Neural cell (in vitro differentiated cells): ENCODE data around the gene CRKL. TPM values are rescaled to one million over a fixed set of nuclear protein-coding genes. Genes with fewer than 3 reads are reported as not detected.

ENCODE experiments used
- H2AFZ ChIP-seq: fragments of 200-600, 300-800 bp; sonication (generic), shearing (Covaris generic); 2 replicates; pipeline ENCODE4 v1.6.0; 2014; ENCODE audit warnings: low read depth, mild to moderate bottlenecking, antibody characterized with exemption, low read length, moderate library complexity
- H3F3A ChIP-seq: fragments of 200-600 bp; shearing (Covaris generic); 2 replicates; pipeline ENCODE4 v1.6.1; 2016; ENCODE audit warnings: mild to moderate bottlenecking, moderate library complexity, mixed read lengths, antibody characterized with exemption, low read length; ENCODE audit not compliant: insufficient read depth, poor library complexity, severe bottlenecking
- H3K27ac ChIP-seq: fragments of 200-600, 300-800 bp; sonication (generic), shearing (Covaris generic); 2 replicates; pipeline ENCODE4 v1.5.1; 2014; ENCODE audit warnings: mild to moderate bottlenecking, low read length, moderate library complexity
- H3K27me3 ChIP-seq: fragments of 300-800, 200-600 bp; sonication (generic), shearing (Covaris generic); 2 replicates; pipeline ENCODE4 v1.6.0; 2014; ENCODE audit warnings: mild to moderate bottlenecking, low read depth, low read length, moderate library complexity; ENCODE audit not compliant: insufficient read depth
- H3K36me3 ChIP-seq: fragments of 300-800, 200-600 bp; sonication (generic), shearing (Covaris generic); 2 replicates; pipeline ENCODE4 v1.5.1; 2014; ENCODE audit warnings: mild to moderate bottlenecking, antibody characterized with exemption, low read length, moderate library complexity; ENCODE audit not compliant: insufficient read depth
- H3K4me2 ChIP-seq: fragments of 300-800, 200-600 bp; sonication (generic), shearing (Covaris generic); 2 replicates; pipeline ENCODE4 v1.6.0; 2014; ENCODE audit warnings: mild to moderate bottlenecking, low read length
- H3K4me3 ChIP-seq: fragments of 300-800, 200-600 bp; sonication (generic), shearing (Covaris generic); 2 replicates; pipeline ENCODE4 v1.5.1; 2014; ENCODE audit warnings: mild to moderate bottlenecking, low read length, moderate library complexity
- H3K79me2 ChIP-seq: fragments of 200-600 bp; shearing (Covaris generic); replicated peaks from 2 replicates; pipeline ENCODE4 v1.6.0; 2014; ENCODE audit warnings: mild to moderate bottlenecking, low read length, moderate library complexity; ENCODE audit not compliant: insufficient read depth
- H3K9ac ChIP-seq: fragments of 300-800, 200-600 bp; sonication (generic), shearing (Covaris generic); 2 replicates; pipeline ENCODE4 v1.6.1; 2016; ENCODE audit warnings: mild to moderate bottlenecking, low read length, mixed read lengths
- H3K9me2 ChIP-seq: fragments of 200-600 bp; shearing (Covaris generic); 2 replicates; pipeline ENCODE4 v1.6.1; 2016; ENCODE audit warnings: mild to moderate bottlenecking, low read length, mixed read lengths; ENCODE audit not compliant: insufficient read depth
- H3K9me3 ChIP-seq: fragments of 200-600, 300-800 bp; sonication (generic), shearing (Covaris generic); 2 replicates; pipeline ENCODE4 v1.6.1; 2016; ENCODE audit warnings: mild to moderate bottlenecking, mixed run types, low read length, moderate library complexity, mixed read lengths
- H4K20me1 ChIP-seq: fragments of 200-600 bp; shearing (Covaris generic); 2 replicates; pipeline ENCODE4 v1.6.1; 2016; ENCODE audit warnings: mild to moderate bottlenecking, mixed run types; ENCODE audit not compliant: insufficient read depth
- CTCF ChIP-seq: fragments of 450-650 bp; IDR thresholded peaks from 2 replicates; pipeline ENCODE4 v1.5.1; 2014; ENCODE audit warnings: antibody characterized with exemption, mild to moderate bottlenecking, moderate library complexity; ENCODE audit not compliant: poor library complexity, severe bottlenecking
- EP300 ChIP-seq: fragments of 450-650 bp; conservative IDR thresholded peaks from 2 replicates; pipeline ENCODE4 v1.6.1; 2014; ENCODE audit warnings: antibody characterized with exemption, mild to moderate bottlenecking, moderate library complexity; ENCODE audit not compliant: poor library complexity, severe bottlenecking
- EZH2 ChIP-seq: fragments of 200-600, 300-800 bp; shearing (Covaris generic), sonication (generic); IDR thresholded peaks from 2 replicates; pipeline ENCODE4 v1.6.1; 2014; ENCODE audit warnings: antibody characterized with exemption, low read length, borderline replicate concordance, mild to moderate bottlenecking; ENCODE audit not compliant: insufficient read depth, poor library complexity, severe bottlenecking
- MXI1 ChIP-seq: fragments of 450-650 bp; conservative IDR thresholded peaks from 2 replicates; pipeline ENCODE4 v1.6.1; 2014; ENCODE audit warnings: antibody characterized with exemption, mild to moderate bottlenecking; ENCODE audit not compliant: poor library complexity, severe bottlenecking
- POLR2AphosphoS5 ChIP-seq: IDR thresholded peaks from 2 replicates; pipeline ENCODE4 v1.6.1; 2012
- RAD21 ChIP-seq: fragments of 450-650 bp; conservative IDR thresholded peaks from 2 replicates; pipeline ENCODE4 v1.6.1; 2014; ENCODE audit warnings: antibody characterized with exemption, mild to moderate bottlenecking, moderate library complexity
- REST ChIP-seq: IDR thresholded peaks from 2 replicates; pipeline ENCODE4 v1.6.1; 2012; ENCODE audit warnings: borderline replicate concordance
- SMC3 ChIP-seq: fragments of 450-650 bp; conservative IDR thresholded peaks from 2 replicates; pipeline ENCODE4 v1.6.1; 2014; ENCODE audit warnings: antibody characterized with exemption, mild to moderate bottlenecking, moderate library complexity; ENCODE audit not compliant: poor library complexity
- TAF1 ChIP-seq: IDR thresholded peaks from 2 replicates; pipeline ENCODE4 v1.6.1; 2012; ENCODE audit warnings: low read depth
- polyA minus RNA-seq: library from RNA; depleted of rRNA, polyadenylated mRNA; stranded (reverse); fragments of >200 nt; gene quantifications from 2 replicates; pipeline ENCODE4 v1.2.3, GENCODE V29; 2014
- polyA plus RNA-seq: library from polyadenylated mRNA; depleted of rRNA; stranded (reverse); fragments of >200 nt; gene quantifications from 2 replicates; pipeline ENCODE4 v1.2.3, GENCODE V29; 2014

The CRKL gene
- polyA plus RNA-seq (46.8 and 50.2 TPM in 2 replicates), polyA minus RNA-seq (91.9 and 102 TPM in 2 replicates)

GRCh38 chr22:20916916-20917810 is at the start of gene CRKL:
Gene CRKL (plus strand): TSS chr22:20917407. CDS start chr22:20917935, 528 bp downstream.
- peak within 1 kb of the TSS; percentile 99 for H3K9ac ChIP-seq
- peaks cover 38% of the 10 kb centered on the region for H3K79me2 ChIP-seq
- H3F3A ChIP-seq: peaks cover 4% of the 10 kb centered on the region
- H2AFZ ChIP-seq: peak within 1 kb of the TSS; percentile 76
- H3K36me3 ChIP-seq: no peaks in the 10 kb centered on the region
- peak within 1 kb of the TSS; percentile 63 for H3K4me2 ChIP-seq
- H3K4me3 ChIP-seq: peak within 1 kb of the TSS; percentile 100
- no peaks in the 10 kb centered on the region for H3K27me3 ChIP-seq
- TF ChIP-seq TAF1: peak; percentile 84
- TF ChIP-seq EZH2: no peak
- TF ChIP-seq CTCF: peak; percentile 100
- TF ChIP-seq POLR2AphosphoS5: peak; percentile 94
- peak; percentile 79 for TF ChIP-seq EP300
- peak; percentile 87 for TF ChIP-seq MXI1
- peak; percentile 91 for TF ChIP-seq REST
- peak; percentile 65 for TF ChIP-seq SMC3
- peak; percentile 72 for TF ChIP-seq RAD21
- no peaks in the 10 kb centered on the region for H3K9me3 ChIP-seq
- peaks cover 13% of the 10 kb centered on the region for H4K20me1 ChIP-seq
- no peaks in the 10 kb centered on the region for H3K9me2 ChIP-seq
- peak within 1 kb of the TSS; percentile 98 for H3K27ac ChIP-seq

- H3K27ac ChIP-seq: no peak overlapping the region
Observed at GRCh38 chr22:20868025-20868962, 48.9 kb upstream of the CRKL start.

More at GRCh38 chr22:20868025-20868962, 48.9 kb upstream of the CRKL start:
- Histone ChIP-seq H4K20me1 (no peaks in the 10 kb centered on the region), H3K9me3 (no peaks in the 10 kb centered on the region), H2AFZ (no peak overlapping the region), H3K4me3 (no peak overlapping the region), H3K36me3 (no peaks in the 10 kb centered on the region), H3F3A (no peaks in the 10 kb centered on the region), H3K27me3 (no peaks in the 10 kb centered on the region), H3K9ac (no peak overlapping the region), H3K4me2 (no peak overlapping the region), H3K79me2 (no peaks in the 10 kb centered on the region), H3K9me2 (no peaks in the 10 kb centered on the region)
- TF ChIP-seq SMC3 (no peak), TAF1 (no peak), EZH2 (no peak), EP300 (no peak), RAD21 (no peak), MXI1 (no peak), POLR2AphosphoS5 (no peak), CTCF (no peak), REST (no peak)
